Measurements from ENCODE around the gene UCN3.
"Not testable (repeated sequence)": the region's sequence is repeated elsewhere in the genome, so short reads cannot be mapped to it uniquely, and the experiment has no call there.

Gene UCN3

GRCh38 chr10:5369362-5370158, 4.8 kb downstream of the UCN3 start:
- no peak for DNase-seq

GRCh38 chr10:5370493-5371352, 6.0 kb downstream of the UCN3 start:
- no peak for DNase-seq

- no peak for DNase-seq
Observed at GRCh38 chr10:5373307-5373706, 8.5 kb downstream of the UCN3 start.

- no peak for DNase-seq
Observed at GRCh38 chr10:5373891-5374611, 9.3 kb downstream of the UCN3 start.

- DNase-seq, result no peak
Observed at GRCh38 chr10:5376450-5376849, 11.7 kb downstream of the UCN3 start.

GRCh38 chr10:5379202-5379601, 14.4 kb downstream of the UCN3 start:
- DNase-seq, result not testable (repeated sequence)

- not testable (repeated sequence) for DNase-seq
Observed at GRCh38 chr10:5380395-5380794, 15.6 kb downstream of the UCN3 start.

- no peak for DNase-seq
Observed at GRCh38 chr10:5381187-5381586, 16.4 kb downstream of the UCN3 start.

GRCh38 chr10:5385224-5385623, 20.5 kb downstream of the UCN3 start:
- no peak for DNase-seq

- no peak for DNase-seq
Observed at GRCh38 chr10:5387169-5387568, 22.4 kb downstream of the UCN3 start.

GRCh38 chr10:5390607-5391205, 25.9 kb downstream of the UCN3 start:
- DNase-seq, result no peak

- DNase-seq, result no peak
Observed at GRCh38 chr10:5391790-5392189, 27.0 kb downstream of the UCN3 start.

GRCh38 chr10:5393529-5393928, 28.8 kb downstream of the UCN3 start:
- no peak for DNase-seq

GRCh38 chr10:5395168-5395567, 30.4 kb downstream of the UCN3 start:
- DNase-seq, result no peak

GRCh38 chr10:5396556-5397300, 32.0 kb downstream of the UCN3 start:
- no peak for DNase-seq

- DNase-seq, result no peak
Observed at GRCh38 chr10:5399332-5399731, 34.6 kb downstream of the UCN3 start.

GRCh38 chr10:5400468-5401240, 35.9 kb downstream of the UCN3 start:
- DNase-seq, result no peak

GRCh38 chr10:5402798-5403197, 38.0 kb downstream of the UCN3 start:
- DNase-seq, result no peak

- no peak for DNase-seq
Observed at GRCh38 chr10:5404208-5405041, 39.7 kb downstream of the UCN3 start, which contains the start of gene TUBAL3. TUBAL3 (minus strand) TSS chr10:5404828; CDS start chr10:5404792, 36 bp downstream.

- no peak for DNase-seq
Observed at GRCh38 chr10:5406918-5407317, 42.2 kb downstream of the UCN3 start.

Measured in NCI-H774 (cell line).